Measurements from ENCODE around the gene MFSD6L.

MFSD6L gene

DNA sequence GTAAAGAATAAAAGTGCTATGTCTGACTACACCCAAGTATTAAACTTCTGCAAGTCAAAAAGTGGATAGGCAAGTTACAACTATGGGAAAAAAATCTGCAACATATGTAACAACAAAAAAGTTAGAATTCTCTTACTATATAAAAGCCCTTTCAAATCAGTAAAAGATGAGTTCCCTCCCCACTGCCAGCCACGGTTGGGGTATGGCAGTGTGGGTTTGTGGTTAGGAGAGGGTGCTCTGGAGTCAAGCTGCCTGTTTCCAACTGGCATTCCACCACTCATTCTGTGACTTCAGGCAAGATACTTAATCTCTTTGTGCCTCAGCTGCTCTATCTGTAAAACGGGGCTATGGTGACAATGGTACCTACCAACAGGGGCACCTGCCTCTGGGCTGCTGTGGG lies 26.6 kb upstream of the MFSD6L start:
- no peak overlapping the region for H3K4me3 ChIP-seq (ENCODE audit: insufficient read depth, low read length, poor library complexity, severe bottlenecking)
- no peak overlapping the region for H3K27ac ChIP-seq (ENCODE audit: low read depth, low read length)
- H3F3A ChIP-seq (ENCODE audit: insufficient read depth): no peaks in the 10 kb centered on the region
- H3K4me2 ChIP-seq (ENCODE audit: low read depth, low read length, poor library complexity, severe bottlenecking): no peak overlapping the region
- TF ChIP-seq EZH2phosphoT487 (conservative IDR thresholded peaks at IDR 0.05; ENCODE audit: low read length) (no peak), CTCF (IDR thresholded peaks at IDR 0.05; ENCODE audit: insufficient read depth, low read length, poor library complexity, severe bottlenecking) (no peak)
- H3K36me3 ChIP-seq (ENCODE audit: low read length): no peaks in the 10 kb centered on the region
- no peaks in the 10 kb centered on the region for H3K9me2 ChIP-seq (replicated peaks; ENCODE audit: insufficient read depth, low read length)
- H3K79me2 ChIP-seq (ENCODE audit: insufficient read depth, low read length): no peaks in the 10 kb centered on the region
- no peak overlapping the region for H2AFZ ChIP-seq (ENCODE audit: low read depth, low read length, severe bottlenecking)
- H4K20me1 ChIP-seq (ENCODE audit: low read depth, low read length): no peaks in the 10 kb centered on the region
- H3K27me3 ChIP-seq (ENCODE audit: low read length): no peaks in the 10 kb centered on the region
- peaks cover 7% of the 10 kb centered on the region; the same call in 1 of the 2 replicates for H3K9me3 ChIP-seq (ENCODE audit: insufficient read depth, low read length)
- H3K9ac ChIP-seq (ENCODE audit: low read length): no peak overlapping the region

DNA sequence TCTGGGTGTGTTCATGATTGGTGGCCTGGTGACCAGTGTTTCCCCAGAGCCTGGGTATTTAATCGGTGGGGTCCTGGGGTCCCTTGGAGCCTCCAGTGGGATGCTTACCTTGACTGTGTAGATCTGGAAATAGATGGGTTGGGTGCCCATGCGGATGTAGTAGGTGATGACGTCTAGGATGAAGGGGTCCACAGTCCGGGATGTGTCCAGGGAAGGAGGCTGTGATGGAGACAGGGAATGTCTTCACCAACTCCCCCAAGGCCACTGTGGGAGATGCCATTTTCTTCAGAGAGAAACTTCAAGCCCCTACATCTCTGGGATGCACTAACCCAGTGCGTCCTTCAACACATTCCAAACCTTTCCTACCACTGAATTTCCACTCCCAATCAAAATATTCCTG lies 24.1 kb upstream of the MFSD6L start:
- Histone ChIP-seq H3K27ac (ENCODE audit: low read depth, low read length) (no peak overlapping the region), H2AFZ (ENCODE audit: low read depth, low read length, severe bottlenecking) (no peak overlapping the region), H3K79me2 (ENCODE audit: insufficient read depth, low read length) (no peaks in the 10 kb centered on the region), H3K9me2 (replicated peaks; ENCODE audit: insufficient read depth, low read length) (no peaks in the 10 kb centered on the region), H3K36me3 (ENCODE audit: low read length) (no peaks in the 10 kb centered on the region), H3F3A (ENCODE audit: insufficient read depth) (no peaks in the 10 kb centered on the region), H3K9ac (ENCODE audit: low read length) (no peak overlapping the region), H3K4me3 (ENCODE audit: insufficient read depth, low read length, poor library complexity, severe bottlenecking) (no peak overlapping the region), H3K27me3 (ENCODE audit: low read length) (no peaks in the 10 kb centered on the region), H3K4me2 (ENCODE audit: low read depth, low read length, poor library complexity, severe bottlenecking) (no peak overlapping the region), H3K9me3 (ENCODE audit: insufficient read depth, low read length) (peaks cover 7% of the 10 kb centered on the region; the same call in 1 of the 2 replicates), H4K20me1 (ENCODE audit: low read depth, low read length) (no peaks in the 10 kb centered on the region)
- no peak for TF ChIP-seq CTCF (IDR thresholded peaks at IDR 0.05; ENCODE audit: insufficient read depth, low read length, poor library complexity, severe bottlenecking)

DNA sequence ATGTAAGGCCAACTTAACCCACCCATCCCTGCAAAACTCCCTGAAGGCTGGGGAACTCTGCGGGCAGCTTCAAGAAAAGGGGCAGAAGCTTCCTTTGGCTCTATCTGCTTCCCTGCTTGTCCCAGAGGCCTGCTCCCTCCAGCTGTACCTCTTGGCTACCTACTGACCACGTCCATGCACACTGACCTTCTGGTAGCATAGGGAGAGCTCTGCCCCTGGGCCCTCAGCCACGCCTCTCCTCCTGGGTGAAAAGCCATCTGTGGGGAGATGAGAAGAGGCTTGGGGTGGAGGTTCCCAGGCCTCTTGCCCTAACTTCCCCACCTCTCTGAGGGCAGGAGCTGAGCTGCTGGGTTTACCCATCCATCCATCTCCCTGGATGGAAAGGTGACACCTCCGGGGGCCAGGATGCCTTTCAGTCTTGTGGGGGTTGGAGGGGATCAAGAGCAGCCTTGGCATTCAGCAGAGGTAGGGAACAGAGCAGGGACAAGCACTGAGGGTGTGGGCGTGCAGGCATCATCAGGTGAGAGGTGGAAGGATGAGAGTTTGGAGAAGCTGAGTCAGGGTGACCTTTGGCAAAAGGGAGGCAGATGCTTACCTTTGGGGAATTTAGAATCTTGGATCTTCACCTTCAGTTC lies 23.4 kb upstream of the MFSD6L start:
- no peak overlapping the region for H3K27ac ChIP-seq (ENCODE audit: low read depth, low read length)
- H2AFZ ChIP-seq (ENCODE audit: low read depth, low read length, severe bottlenecking): no peak overlapping the region
- H3K9me2 ChIP-seq (replicated peaks; ENCODE audit: insufficient read depth, low read length): no peaks in the 10 kb centered on the region
- H3K9ac ChIP-seq (ENCODE audit: low read length): no peak overlapping the region
- H4K20me1 ChIP-seq (ENCODE audit: low read depth, low read length): no peaks in the 10 kb centered on the region
- H3F3A ChIP-seq (ENCODE audit: insufficient read depth): no peaks in the 10 kb centered on the region
- H3K4me3 ChIP-seq (ENCODE audit: insufficient read depth, low read length, poor library complexity, severe bottlenecking): no peak overlapping the region
- H3K79me2 ChIP-seq (ENCODE audit: insufficient read depth, low read length): no peaks in the 10 kb centered on the region
- peaks cover 7% of the 10 kb centered on the region; the same call in 1 of the 2 replicates for H3K9me3 ChIP-seq (ENCODE audit: insufficient read depth, low read length)
- H3K36me3 ChIP-seq (ENCODE audit: low read length): no peaks in the 10 kb centered on the region
- no peak overlapping the region for H3K4me2 ChIP-seq (ENCODE audit: low read depth, low read length, poor library complexity, severe bottlenecking)
- TF ChIP-seq CTCF (IDR thresholded peaks at IDR 0.05; ENCODE audit: insufficient read depth, low read length, poor library complexity, severe bottlenecking) (no peak), EZH2phosphoT487 (conservative IDR thresholded peaks at IDR 0.05; ENCODE audit: low read length) (no peak)
- H3K27me3 ChIP-seq (ENCODE audit: low read length): no peaks in the 10 kb centered on the region

Data from SU-DHL-6 (cell line).